ENCODE measurements around the gene GNGT2.
A peak's percentile ranks its signal among the peaks of the same experiment; 100 is the strongest.

DNA sequence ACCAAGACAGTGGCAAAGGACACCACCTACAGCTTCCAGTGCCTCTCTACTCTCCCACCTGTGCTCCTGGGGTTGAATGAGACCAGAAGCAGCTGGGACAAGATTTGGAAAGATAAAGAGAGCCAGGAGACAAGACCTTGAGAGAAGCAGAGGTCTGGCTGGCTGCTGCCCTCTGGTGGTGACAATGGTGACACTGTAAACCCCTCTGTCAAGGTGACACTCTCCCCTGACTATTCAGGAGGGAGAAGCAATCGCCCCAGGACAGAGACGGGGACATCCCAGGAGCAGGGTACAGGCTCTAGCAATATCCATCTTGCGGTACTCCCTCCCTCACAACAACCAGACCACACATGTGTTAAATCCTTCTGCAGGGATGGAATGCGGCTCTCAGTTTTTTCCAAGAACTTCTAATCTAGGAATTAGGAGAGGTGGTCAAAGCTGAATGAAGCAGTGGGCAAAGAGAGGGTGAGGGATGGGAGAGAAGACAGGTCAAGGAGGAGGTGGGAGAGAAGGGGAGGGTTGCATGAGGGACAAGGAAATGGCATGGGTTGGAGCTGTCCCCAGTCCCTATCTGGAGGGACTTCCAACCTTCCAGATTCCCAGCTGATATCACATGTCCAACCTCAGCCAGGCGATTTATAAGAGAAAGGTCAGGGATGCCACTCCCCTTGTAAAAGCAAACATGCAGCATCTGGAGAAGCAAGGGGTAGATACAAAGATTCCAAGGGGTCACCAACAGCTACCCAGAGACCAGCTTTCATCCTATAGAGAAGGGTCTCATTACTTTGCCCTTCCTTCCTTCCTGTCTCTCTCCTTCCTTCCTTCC lies 17.3 kb upstream of the GNGT2 start:
- TF ChIP-seq POLR2A (IDR thresholded peaks at IDR 0.05; ENCODE audit: low read depth, low read length): peak; percentile 59; the same call in 1 of the 2 replicates
- no peak for TF ChIP-seq SPI1 (IDR thresholded peaks at IDR 0.05; ENCODE audit: low read depth, low read length)
- TF ChIP-seq POLR2AphosphoS5 (IDR thresholded peaks at IDR 0.05; ENCODE audit: low read depth, low read length): no peak
- TF ChIP-seq PAX5 (IDR thresholded peaks at IDR 0.05; ENCODE audit: insufficient read depth, low read length, severe bottlenecking): no peak
